ENCODE data around the gene TPM3. TPM values are rescaled to one million over a fixed set of nuclear protein-coding genes. Genes with fewer than 3 reads are reported as not detected.

TPM3 gene
- total RNA-seq, 4 donors from 2014 or later = 130 to 263 (median 199) TPM

- H3K9me3 ChIP-seq = no peaks in the 10 kb centered on the region
- intact Hi-C loops (cut with DNase I; ENCODE audit: low total_unique reads) = no loop called here
- no peak for TF ChIP-seq CTCF (IDR thresholded peaks at IDR 0.05)
- TF ChIP-seq POLR2A (IDR thresholded peaks at IDR 0.05) = no peak
- no peaks in the 10 kb centered on the region for H3K36me3 ChIP-seq
- peak overlapping the region; percentile 39 to 79 for H3K27ac ChIP-seq
- DNase-seq = no peak
- peaks cover 18 to 24% of the 10 kb centered on the region in 2 donors for H3K4me1 ChIP-seq
- H3K4me3 ChIP-seq = no peak overlapping the region
- H3K27me3 ChIP-seq = no peaks in the 10 kb centered on the region
These were observed 12.7 kb downstream of the TPM3 start for GRCh38 chr1:154178911-154179811.

GRCh38 chr1:154178013-154178412 lies 13.9 kb downstream of the TPM3 start:
- H3K4me1 ChIP-seq = peaks cover 18 to 24% of the 10 kb centered on the region in 2 donors
- peak overlapping the region in 1 of 2 donors; percentile 79 for H3K27ac ChIP-seq
- H3K27me3 ChIP-seq = no peaks in the 10 kb centered on the region
- no peak for TF ChIP-seq POLR2A (IDR thresholded peaks at IDR 0.05)
- no peak for TF ChIP-seq CTCF (IDR thresholded peaks at IDR 0.05)
- H3K9me3 ChIP-seq = no peaks in the 10 kb centered on the region
- intact Hi-C loops (cut with DNase I; ENCODE audit: low total_unique reads) = no loop called here
- no peaks in the 10 kb centered on the region for H3K36me3 ChIP-seq
- H3K4me3 ChIP-seq = no peak overlapping the region
- DNase-seq = no peak

- Histone ChIP-seq H3K27me3 (no peaks in the 10 kb centered on the region), H3K9me3 (no peaks in the 10 kb centered on the region), H3K4me1 (peaks cover 18 to 24% of the 10 kb centered on the region in 2 donors), H3K4me3 (no peak overlapping the region), H3K36me3 (no peaks in the 10 kb centered on the region), H3K27ac (peak overlapping the region; percentile 41 to 46)
- DNase-seq = no peak
- no peak for TF ChIP-seq CTCF (IDR thresholded peaks at IDR 0.05)
- TF ChIP-seq POLR2A (IDR thresholded peaks at IDR 0.05) = no peak
- intact Hi-C loops (cut with DNase I; ENCODE audit: low total_unique reads) = no loop called here
These were observed 15.6 kb downstream of the TPM3 start for GRCh38 chr1:154176337-154176736.

GRCh38 chr1:154174654-154175053 lies 17.2 kb downstream of the TPM3 start:
- TF ChIP-seq POLR2A (IDR thresholded peaks at IDR 0.05) (no peak), CTCF (IDR thresholded peaks at IDR 0.05) (no peak)
- Histone ChIP-seq H3K4me1 (peaks cover 12 to 22% of the 10 kb centered on the region in 2 donors), H3K9me3 (no peaks in the 10 kb centered on the region), H3K27me3 (no peaks in the 10 kb centered on the region), H3K4me3 (no peak overlapping the region), H3K27ac (no peak overlapping the region), H3K36me3 (no peaks in the 10 kb centered on the region)
- intact Hi-C loops (cut with DNase I; ENCODE audit: low total_unique reads) = no loop called here
- DNase-seq = no peak

GRCh38 chr1:154171880-154172279 lies 20.0 kb downstream of the TPM3 start:
- no peak for DNase-seq
- H3K4me1 ChIP-seq = peaks cover 0 to 3% of the 10 kb centered on the region in 2 donors
- no peaks in the 10 kb centered on the region for H3K9me3 ChIP-seq
- no peak overlapping the region for H3K4me3 ChIP-seq
- TF ChIP-seq POLR2A (IDR thresholded peaks at IDR 0.05) (no peak), CTCF (IDR thresholded peaks at IDR 0.05) (no peak)
- no peak overlapping the region for H3K27ac ChIP-seq
- H3K27me3 ChIP-seq = no peaks in the 10 kb centered on the region
- intact Hi-C loops (cut with DNase I; ENCODE audit: low total_unique reads) = no loop called here
- H3K36me3 ChIP-seq = no peaks in the 10 kb centered on the region
